Hematopoietic multipotent progenitor cell treated with erythropoietin and hydrocortisone succinate and interleukin-3 and kit ligand, for 4 days (in vitro differentiated cells): ENCODE data around the gene DDX31.
"Not testable (repeated sequence)": the region's sequence is repeated elsewhere in the genome, so short reads cannot be mapped to it uniquely, and the experiment has no call there.

Experiments used
- DNase-seq: peaks from one replicate; pipeline ENCODE4 v3.0.0-alpha.2; 2015

Gene DDX31

GRCh38 chr9:132669698-132670456 lies at the start of gene DDX31:
DDX31 (minus strand) TSS chr9:132669983; CDS start chr9:132669934, 49 bp downstream.
- peak; percentile 93 for DNase-seq

GRCh38 chr9:132718381-132718928 lies 48.7 kb upstream of the DDX31 start:
- peak; percentile 48 for DNase-seq

GRCh38 chr9:132717326-132717945 lies 47.7 kb upstream of the DDX31 start:
- no peak for DNase-seq

GRCh38 chr9:132716007-132716406 lies 46.2 kb upstream of the DDX31 start:
- no peak for DNase-seq

GRCh38 chr9:132712753-132713152 lies 43.0 kb upstream of the DDX31 start:
- no peak for DNase-seq

- no peak for DNase-seq
These were observed 42.1 kb upstream of the DDX31 start for GRCh38 chr9:132711846-132712245.

GRCh38 chr9:132711152-132711551 lies 41.4 kb upstream of the DDX31 start:
- DNase-seq, result not testable (repeated sequence)

- no peak for DNase-seq
These were observed 40.5 kb upstream of the DDX31 start for GRCh38 chr9:132710333-132710732.

GRCh38 chr9:132708769-132709430 lies 39.1 kb upstream of the DDX31 start:
- DNase-seq, result no peak

- no peak for DNase-seq
These were observed 38.5 kb upstream of the DDX31 start for GRCh38 chr9:132708239-132708638.

- DNase-seq, result no peak
These were observed 33.6 kb upstream of the DDX31 start for GRCh38 chr9:132703336-132703735.

GRCh38 chr9:132702254-132702653 lies 32.5 kb upstream of the DDX31 start:
- no peak for DNase-seq

- DNase-seq, result no peak
These were observed 30.2 kb upstream of the DDX31 start for GRCh38 chr9:132699956-132700355.

- DNase-seq, result peak; percentile 5
These were observed 29.2 kb upstream of the DDX31 start for GRCh38 chr9:132698989-132699388.

- peak; percentile 23 for DNase-seq
These were observed 27.4 kb upstream of the DDX31 start for GRCh38 chr9:132697230-132697629.

- peak; percentile 62 for DNase-seq
These were observed 24.4 kb upstream of the DDX31 start for GRCh38 chr9:132694144-132694543.

- DNase-seq, result no peak
These were observed 20.9 kb upstream of the DDX31 start for GRCh38 chr9:132690696-132691095.

- DNase-seq, result no peak
These were observed 14.1 kb upstream of the DDX31 start for GRCh38 chr9:132683873-132684272.

GRCh38 chr9:132681561-132681960 lies 11.8 kb upstream of the DDX31 start:
- no peak for DNase-seq

GRCh38 chr9:132679946-132680625 lies 10.3 kb upstream of the DDX31 start:
- DNase-seq, result no peak

GRCh38 chr9:132677976-132678375 lies 8.2 kb upstream of the DDX31 start:
- DNase-seq, result no peak

- no peak for DNase-seq
These were observed 4.7 kb upstream of the DDX31 start for GRCh38 chr9:132674485-132674884.

GRCh38 chr9:132673355-132673754 lies 3.6 kb upstream of the DDX31 start:
- peak; percentile 81 for DNase-seq
